Psoas muscle (tissue), 8 donors: ENCODE results near the gene TMEM151A. TPM values are rescaled to one million over a fixed set of nuclear protein-coding genes. Genes with fewer than 3 reads are reported as not detected.

Experiments
- ATAC-seq, 4 donors: fragments of 200-7000 bp; cut with Tn5 transposase; one replicate each; pipeline ENCODE4 v1.9.1; 2020; ENCODE audit warnings: moderate library complexity in 3 of 4, mild to moderate bottlenecking in 2 of 4
- DNase-seq, 2 donors: peaks; one replicate each; pipeline ENCODE4 v3.0.0-alpha.2; 2020
- H3K27ac ChIP-seq: fragments of 200-600 bp; one replicate; pipeline ENCODE4 v1.8.0; 2022
- H3K27me3 ChIP-seq, 3 donors: fragments of 200-600 bp in 1 of 3; one replicate each; pipeline versions ENCODE4 v1.6.1 to v1.8.0; 2013 to 2022; ENCODE audit warnings: low read length in 2 of 3, mild to moderate bottlenecking in 2 of 3, moderate library complexity in 1 of 3; ENCODE audit not compliant: insufficient read depth in 3 of 3
- H3K36me3 ChIP-seq, 2 donors: fragments of 200-600 bp in 1 of 2; one replicate each; pipeline versions ENCODE4 v1.6.1 to v1.8.0; 2013 to 2022; ENCODE audit warnings: low read depth in 1 of 2, mild to moderate bottlenecking in 1 of 2, moderate library complexity in 1 of 2; ENCODE audit not compliant: insufficient read depth in 1 of 2
- H3K4me1 ChIP-seq: fragments of 200-600 bp; one replicate; pipeline ENCODE4 v1.8.0; 2022
- H3K4me3 ChIP-seq: fragments of 200-600 bp; one replicate; pipeline ENCODE4 v1.8.0; 2022; ENCODE audit warnings: mild to moderate bottlenecking
- H3K9me3 ChIP-seq: fragments of 200-600 bp; one replicate; pipeline ENCODE4 v1.8.0; 2022
- WGBS, 3 donors: extraction: QIAGEN DNeasy Blood & Tissue Kit; methylation state at CpG; one replicate each; pipeline versions ENCODE4 v1.1.6 to v1.1.7; 2013; 5-methylcytosine and 5-hydroxymethylcytosine counted together
- intact Hi-C, 2 donors: fragments of 100-400 bp; cut with DNase I; formaldehyde crosslinking; loops; one replicate each; pipeline versions ENCODE4 v1.11.0 to v1.14.2; 2022
- polyA plus RNA-seq, 3 donors: library from polyadenylated mRNA; stranded (reverse); fragments of 200-250 nt; gene quantifications; one replicate each; pipeline ENCODE4 v1.2.3, GENCODE V29; 2013
- total RNA-seq, 4 donors: library from RNA; stranded (reverse); fragmentation: NEBNext Ultra II Directional in 2 of 4; extraction: Animal tissue kit (Norgen Biotek cat#: 25700) in 2 of 4; gene quantifications; one replicate each; pipeline versions ENCODE4 v1.2.1 to v1.2.4, GENCODE V29; 2021 to 2023
- TF ChIP-seq, protein P1 (sequence below): fragments of 200-600 bp; IDR thresholded peaks from one replicate; pipeline ENCODE4 v1.8.0; 2022; ENCODE audit warnings: antibody characterized with exemption
- donor health status: healthy with polysubstance abuse.
- donor health status: DM: no; HTN: no; CAD: no; lungs with moderate emphysema.
- donor health status: Bipolar disorder and iron deficiency.
- donor health status: healthy.
- donor health status: DM: yes; HTN: yes; CAD: no.
- donor health status: DM: no; HTN: no; CAD: no.
- donor health status: DM: no; HTN: no; CAD: no.
- donor health status: DM: yes; HTN: yes; CAD: no.

Gene TMEM151A
- total and polyA plus RNA-seq, 7 donors = 0.04 to 0.05 TPM; not detected in 5

DNA sequence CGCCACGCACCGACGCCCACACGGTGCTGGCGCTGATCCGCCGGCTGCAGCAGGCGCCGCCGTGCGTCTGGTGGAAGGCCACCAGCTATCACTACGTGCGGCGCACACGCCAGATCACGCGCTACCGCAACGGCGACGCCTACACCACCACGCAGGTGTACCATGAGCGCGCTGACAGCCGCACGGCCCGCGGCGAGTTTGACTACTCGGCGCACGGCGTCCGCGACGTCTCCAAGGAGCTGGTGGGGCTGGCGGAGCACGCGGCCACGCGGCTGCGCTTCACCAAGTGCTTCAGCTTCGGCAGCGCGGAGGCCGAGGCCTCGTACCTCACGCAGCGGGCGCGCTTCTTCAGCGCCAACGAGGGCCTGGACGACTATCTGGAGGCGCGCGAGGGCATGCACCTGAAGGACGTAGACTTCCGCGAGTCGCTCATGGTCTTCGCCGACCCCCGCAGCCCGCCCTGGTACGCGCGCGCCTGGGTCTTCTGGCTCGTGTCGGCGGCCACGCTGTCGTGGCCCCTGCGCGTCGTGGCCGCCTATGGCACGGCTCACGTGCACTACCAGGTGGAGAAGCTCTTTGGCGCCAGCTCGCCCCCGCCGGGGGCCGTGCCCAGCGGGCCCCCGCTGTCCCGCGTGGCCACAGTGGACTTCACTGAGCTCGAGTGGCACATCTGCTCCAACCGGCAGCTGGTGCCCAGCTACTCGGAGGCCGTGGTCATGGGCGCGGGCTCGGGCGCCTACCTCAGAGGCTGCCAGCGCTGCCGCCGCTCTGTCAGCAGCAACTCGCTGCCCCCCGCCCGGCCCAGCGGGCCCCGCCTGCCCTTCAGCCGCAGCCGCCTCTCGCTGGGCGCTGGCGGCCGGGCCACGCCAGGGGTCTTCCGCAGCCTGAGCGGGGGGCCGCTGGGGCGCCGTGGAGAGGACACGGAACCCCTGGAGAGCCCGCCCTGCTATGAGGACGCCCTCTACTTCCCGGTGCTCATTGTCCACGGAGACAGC, 3.2 kb downstream of the TMEM151A start:
- Histone ChIP-seq H3K27me3 (peaks cover 0 to 40% (median 14%) of the 10 kb centered on the region in 3 donors), H3K27ac (no peak overlapping the region), H3K4me1 (peaks cover 3% of the 10 kb centered on the region), H3K4me3 (no peak overlapping the region), H3K9me3 (no peaks in the 10 kb centered on the region), H3K36me3 (no peaks in the 10 kb centered on the region)
- ATAC-seq (no peak), DNase-seq (no peak)
- TF ChIP-seq, protein P1, sequence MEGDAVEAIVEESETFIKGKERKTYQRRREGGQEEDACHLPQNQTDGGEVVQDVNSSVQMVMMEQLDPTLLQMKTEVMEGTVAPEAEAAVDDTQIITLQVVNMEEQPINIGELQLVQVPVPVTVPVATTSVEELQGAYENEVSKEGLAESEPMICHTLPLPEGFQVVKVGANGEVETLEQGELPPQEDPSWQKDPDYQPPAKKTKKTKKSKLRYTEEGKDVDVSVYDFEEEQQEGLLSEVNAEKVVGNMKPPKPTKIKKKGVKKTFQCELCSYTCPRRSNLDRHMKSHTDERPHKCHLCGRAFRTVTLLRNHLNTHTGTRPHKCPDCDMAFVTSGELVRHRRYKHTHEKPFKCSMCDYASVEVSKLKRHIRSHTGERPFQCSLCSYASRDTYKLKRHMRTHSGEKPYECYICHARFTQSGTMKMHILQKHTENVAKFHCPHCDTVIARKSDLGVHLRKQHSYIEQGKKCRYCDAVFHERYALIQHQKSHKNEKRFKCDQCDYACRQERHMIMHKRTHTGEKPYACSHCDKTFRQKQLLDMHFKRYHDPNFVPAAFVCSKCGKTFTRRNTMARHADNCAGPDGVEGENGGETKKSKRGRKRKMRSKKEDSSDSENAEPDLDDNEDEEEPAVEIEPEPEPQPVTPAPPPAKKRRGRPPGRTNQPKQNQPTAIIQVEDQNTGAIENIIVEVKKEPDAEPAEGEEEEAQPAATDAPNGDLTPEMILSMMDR = no peak
- WGBS, 3 donors = 72 to 83% (median 79%) methylated on average over 99 to 123 of the region's 123 CpGs
- intact Hi-C loops = no loop called here

DNA sequence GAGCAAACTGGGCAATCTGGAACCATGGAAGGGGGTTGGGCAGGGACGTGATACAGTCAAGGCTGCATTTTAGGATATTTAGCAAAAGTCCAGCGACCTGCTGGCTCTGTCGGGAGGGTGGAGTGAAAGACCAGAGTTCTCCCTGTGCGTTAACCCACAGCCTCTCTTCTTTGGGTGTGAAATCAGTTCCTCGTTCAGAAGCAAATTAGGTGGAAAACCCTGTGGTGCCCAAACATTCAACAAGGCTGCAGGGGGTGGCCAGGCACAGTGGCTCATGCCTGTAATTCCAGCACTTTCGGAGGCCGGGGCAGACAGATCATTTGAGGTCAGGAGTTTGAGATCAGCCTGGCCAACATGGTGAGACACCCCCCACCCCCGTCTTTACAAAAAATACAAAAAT, 5.9 kb downstream of the TMEM151A start:
- Histone ChIP-seq H3K27ac (no peak overlapping the region), H3K27me3 (peaks cover 0 to 31% (median 7%) of the 10 kb centered on the region in 3 donors), H3K9me3 (no peaks in the 10 kb centered on the region), H3K4me1 (no peaks in the 10 kb centered on the region), H3K4me3 (no peak overlapping the region), H3K36me3 (no peaks in the 10 kb centered on the region)
- intact Hi-C loops = no loop called here
- ATAC-seq (no peak), DNase-seq (no peak)
- TF ChIP-seq, protein P1 = no peak
- 49 to 52% (median 49%) methylated on average over 8 of the region's 8 CpGs for WGBS, 3 donors

DNA sequence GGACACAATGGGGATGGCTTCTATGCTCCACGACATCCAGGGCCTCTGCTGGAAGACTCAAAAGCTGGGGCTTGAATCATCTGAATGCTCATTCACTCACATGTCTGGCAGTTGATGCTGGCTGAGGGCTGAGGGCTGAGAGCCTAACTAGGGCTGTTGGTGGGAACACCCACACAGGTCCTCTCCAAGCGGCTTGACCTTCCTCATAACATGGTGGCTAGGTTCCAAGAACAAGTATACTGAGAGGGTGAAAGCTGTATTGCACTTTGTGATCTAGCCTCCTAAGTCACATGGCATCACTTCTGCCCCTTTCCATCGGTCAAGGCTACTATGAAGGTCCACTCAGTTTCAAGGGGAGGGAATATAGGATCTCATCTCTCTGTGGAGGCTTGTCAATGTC, 7.5 kb downstream of the TMEM151A start:
- no peaks in the 10 kb centered on the region for H3K36me3 ChIP-seq
- no peak overlapping the region for H3K4me3 ChIP-seq
- intact Hi-C loops = no loop called here
- H3K27ac ChIP-seq = no peak overlapping the region
- no peak for DNase-seq
- H3K4me1 ChIP-seq = no peaks in the 10 kb centered on the region
- TF ChIP-seq, protein P1 = no peak
- H3K27me3 ChIP-seq = peaks cover 0 to 15% (median 2%) of the 10 kb centered on the region in 3 donors
- ATAC-seq = no peak
- H3K9me3 ChIP-seq = no peaks in the 10 kb centered on the region
- WGBS, 3 donors = 52 to 64% (median 57%) methylated on average over 3 of the region's 3 CpGs

DNA sequence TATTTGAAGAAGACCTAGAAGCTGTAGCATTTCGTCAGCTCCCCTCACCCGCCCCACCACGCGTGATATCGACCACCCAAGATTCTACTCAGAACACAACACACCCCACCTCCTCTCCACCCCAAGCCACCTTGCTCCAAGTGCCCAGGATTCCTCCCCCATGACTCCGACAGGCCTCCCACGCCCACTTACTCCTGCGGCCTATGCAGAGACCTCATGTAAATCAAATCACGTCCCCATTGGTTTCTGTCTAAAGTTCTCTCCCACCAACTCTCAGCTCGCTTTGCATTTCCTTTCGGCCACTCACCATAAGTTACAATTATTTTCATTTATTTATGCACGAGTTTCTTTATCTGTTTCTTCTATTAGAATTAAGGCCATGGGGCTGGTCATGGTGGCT, 11.0 kb downstream of the TMEM151A start:
- H3K9me3 ChIP-seq = no peaks in the 10 kb centered on the region
- no peak for ATAC-seq
- H3K27ac ChIP-seq = no peak overlapping the region
- no peaks in the 10 kb centered on the region for H3K27me3 ChIP-seq
- TF ChIP-seq, protein P1 = no peak
- no peak overlapping the region for H3K4me3 ChIP-seq
- H3K4me1 ChIP-seq = no peaks in the 10 kb centered on the region
- 82 to 86% (median 83%) methylated on average over 12 of the region's 12 CpGs for WGBS, 3 donors
- intact Hi-C loops = no loop called here
- no peak for DNase-seq
- no peaks in the 10 kb centered on the region for H3K36me3 ChIP-seq
